DMS 273 (cell line): ENCODE data around the gene MAP3K5.
"Not testable (repeated sequence)": the region's sequence is repeated elsewhere in the genome, so short reads cannot be mapped to it uniquely, and the experiment has no call there.

ENCODE experiments used
- DNase-seq: peaks from one replicate; lab custom pipeline; 2025; ENCODE audit not compliant: unreplicated experiment; lab: John Stamatoyannopoulos, UW

Gene MAP3K5

DNA sequence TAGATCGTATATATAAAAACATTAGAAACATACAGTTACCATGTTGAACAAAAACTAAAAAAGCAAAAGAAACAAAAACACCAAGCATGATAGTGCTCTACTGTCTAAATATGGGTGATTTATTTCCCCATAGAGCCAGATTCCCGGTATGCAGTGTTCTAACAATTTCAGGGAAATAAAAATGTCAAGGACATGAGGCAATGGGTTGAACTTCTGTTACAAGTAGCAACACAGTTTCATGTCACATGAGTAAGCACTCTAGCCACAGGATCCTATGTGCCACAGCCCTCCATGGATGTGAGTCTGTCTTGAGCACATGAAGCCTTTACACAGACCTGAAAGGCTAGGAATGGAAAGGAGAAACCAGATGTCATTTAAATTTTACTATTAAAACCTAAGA lies 96.0 kb downstream of the MAP3K5 start:
- no peak for DNase-seq

DNA sequence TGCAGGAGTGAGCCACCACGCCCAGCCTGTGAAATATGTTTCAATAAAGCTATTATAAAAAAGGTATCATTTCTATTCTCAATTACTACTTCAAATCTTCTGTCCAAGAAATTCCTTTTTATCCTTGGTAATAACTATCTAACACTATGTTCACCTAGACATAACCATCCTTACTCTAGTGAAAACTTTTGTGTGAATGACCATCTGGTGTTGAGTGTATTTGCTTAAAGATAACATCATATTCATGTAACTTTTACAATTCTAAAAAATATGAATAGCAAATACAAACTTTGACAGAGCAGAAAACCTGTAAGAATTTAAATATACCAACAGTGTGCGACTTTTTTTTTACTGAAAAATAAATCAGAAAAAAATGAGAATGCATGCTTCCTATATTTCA lies 96.9 kb downstream of the MAP3K5 start:
- no peak for DNase-seq

DNA sequence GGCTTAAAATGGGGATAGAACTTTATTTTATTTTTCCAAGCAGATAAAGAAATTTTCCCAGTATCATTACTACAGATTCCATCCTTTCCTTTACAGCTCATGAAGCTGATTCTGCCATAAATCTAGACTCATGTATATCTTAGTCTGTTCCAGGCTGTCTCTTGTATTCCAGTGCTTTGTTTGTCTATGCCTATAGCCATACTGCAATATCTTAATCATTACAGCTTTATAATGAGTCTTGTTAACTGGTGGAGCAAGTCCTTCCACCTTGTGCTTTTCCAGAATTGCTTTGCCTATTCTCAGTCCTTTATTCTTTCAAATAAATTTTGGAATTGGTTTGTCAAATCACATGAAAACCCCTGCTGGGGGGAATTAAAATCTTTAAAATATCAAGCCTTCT lies 99.2 kb downstream of the MAP3K5 start:
- DNase-seq, result no peak

DNA sequence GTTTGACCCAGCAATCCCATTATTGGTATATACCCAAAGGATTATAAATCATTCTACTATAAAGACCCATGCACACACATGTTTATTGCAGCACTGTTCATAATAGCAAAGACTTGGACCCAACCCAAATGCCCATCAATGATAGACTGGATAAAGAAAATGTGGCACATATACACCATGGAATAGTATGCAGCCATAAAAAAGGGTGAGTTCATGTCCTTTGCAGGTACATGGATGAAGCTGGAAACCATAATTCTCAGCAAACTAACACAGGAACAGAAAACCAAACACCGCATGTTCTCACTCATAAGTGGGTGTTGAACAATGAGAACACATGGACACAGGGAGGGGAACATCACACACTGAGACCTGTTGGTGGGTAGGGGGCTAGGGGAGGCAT lies 104.4 kb downstream of the MAP3K5 start:
- DNase-seq, result not testable (repeated sequence)

DNA sequence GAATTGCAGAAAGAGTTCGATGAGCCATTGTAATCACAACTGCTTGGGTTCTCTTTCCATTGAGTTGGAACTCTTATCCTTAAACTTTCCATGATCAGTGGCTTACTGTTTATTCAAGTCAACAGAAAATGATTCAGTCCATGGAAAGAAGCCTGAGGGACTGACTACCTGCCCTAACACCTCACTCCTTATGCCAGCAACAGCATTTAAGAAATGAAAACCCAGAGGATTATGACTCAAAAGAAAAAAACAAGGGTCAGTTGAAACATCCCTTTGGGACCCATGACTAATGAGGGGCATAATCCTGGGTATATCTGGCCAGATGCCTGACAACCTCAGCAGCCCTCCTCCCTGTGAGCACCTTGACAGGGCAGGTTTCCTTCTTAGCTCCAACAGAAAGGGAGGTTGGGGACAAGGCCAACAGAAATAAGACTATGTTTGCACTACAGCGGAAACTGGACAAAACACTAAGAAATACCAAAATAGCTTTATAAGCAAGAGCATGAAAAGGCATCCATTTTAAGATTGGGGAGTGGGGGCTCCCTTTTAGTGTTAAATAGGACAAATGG lies 106.7 kb downstream of the MAP3K5 start:
- no peak for DNase-seq

DNA sequence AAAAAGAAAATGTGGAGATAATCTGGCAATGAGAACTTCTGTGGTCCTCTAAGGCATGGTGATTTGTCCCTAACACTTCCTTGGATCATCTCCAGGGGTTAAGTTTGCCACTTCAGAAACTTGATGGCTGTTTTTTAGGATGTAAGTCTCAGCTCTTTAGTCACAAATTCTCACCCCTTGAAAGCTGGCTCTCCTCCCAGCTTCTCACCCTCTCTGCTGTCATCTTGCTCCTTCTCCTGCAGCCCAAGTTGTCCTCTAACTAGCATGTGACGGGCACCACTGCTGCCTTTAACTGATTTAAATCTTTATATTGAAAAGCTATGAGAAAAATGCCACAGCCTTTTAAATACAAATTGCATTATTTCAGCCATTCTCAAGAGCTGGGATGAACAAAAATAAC lies 107.8 kb downstream of the MAP3K5 start:
- DNase-seq, result no peak

DNA sequence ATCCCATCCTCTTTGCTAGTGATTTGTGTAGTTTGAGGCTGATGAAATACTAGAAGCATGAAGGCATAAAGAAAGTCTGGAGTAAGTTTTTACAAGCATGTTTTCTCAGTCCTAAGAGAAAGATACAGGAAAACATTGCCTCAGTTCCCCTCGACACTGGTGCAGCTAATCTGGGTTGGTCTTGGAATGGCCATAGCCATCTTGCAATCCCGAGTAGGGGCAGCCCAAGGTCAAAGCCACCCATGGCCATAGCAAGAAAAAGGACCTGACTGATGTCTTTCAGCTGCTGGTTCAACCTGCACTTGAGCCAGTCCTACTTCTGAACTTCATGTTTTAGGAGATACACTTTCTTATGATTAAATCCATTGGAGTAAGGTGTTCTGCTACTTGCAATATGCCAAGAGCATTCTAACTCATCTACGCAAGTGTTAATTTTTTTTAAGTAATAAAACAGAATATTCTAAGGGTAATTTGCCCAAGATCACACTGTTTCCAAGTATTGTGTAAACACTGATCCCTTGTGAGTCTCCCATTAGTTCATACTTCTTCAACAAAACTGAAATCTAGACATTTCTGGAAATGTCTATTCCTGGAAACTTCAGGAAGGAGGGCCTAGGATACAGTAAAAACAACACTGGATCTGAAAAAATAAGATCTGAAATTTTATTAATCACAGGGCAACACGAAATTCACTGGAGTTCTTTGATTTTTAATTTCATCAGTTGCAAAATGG lies 108.9 kb downstream of the MAP3K5 start:
- no peak for DNase-seq

DNA sequence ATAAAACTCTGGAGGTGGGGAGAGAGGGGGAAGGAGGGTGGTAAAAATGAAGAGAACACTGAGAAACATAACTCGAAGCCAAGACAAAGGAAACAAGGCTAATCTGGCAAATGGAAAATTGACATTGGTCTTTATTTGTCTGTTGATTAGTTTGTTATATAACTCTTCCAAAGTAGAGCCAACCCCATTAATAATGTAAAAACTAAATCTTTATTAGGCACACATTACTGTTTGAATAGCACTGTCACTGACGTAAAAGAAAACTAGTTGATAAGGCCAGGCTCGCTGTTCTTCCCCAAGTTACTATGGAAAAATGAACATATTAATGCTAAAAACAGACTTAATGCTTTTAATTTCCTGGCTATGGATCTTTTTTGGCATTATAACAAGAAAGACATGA lies 110.0 kb downstream of the MAP3K5 start:
- no peak for DNase-seq

DNA sequence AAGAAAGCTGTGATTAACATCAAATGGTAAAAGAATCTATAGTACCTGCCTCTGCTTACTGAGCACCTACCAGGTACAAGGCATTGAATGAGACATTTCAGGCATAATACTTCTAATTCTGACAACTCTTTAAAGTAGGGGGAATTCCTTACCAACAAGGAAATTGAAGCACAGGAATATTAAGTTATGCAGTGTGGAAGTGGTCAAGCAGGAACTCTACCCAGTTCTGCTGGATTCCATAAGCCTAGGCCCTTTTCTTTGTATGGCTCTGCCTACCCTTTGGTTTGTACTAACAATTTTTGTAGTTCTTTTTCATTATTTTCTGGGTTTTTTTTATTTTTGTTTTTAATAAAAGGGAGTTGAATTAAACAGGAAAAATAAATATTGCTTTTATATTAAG lies 114.5 kb downstream of the MAP3K5 start:
- no peak for DNase-seq

DNA sequence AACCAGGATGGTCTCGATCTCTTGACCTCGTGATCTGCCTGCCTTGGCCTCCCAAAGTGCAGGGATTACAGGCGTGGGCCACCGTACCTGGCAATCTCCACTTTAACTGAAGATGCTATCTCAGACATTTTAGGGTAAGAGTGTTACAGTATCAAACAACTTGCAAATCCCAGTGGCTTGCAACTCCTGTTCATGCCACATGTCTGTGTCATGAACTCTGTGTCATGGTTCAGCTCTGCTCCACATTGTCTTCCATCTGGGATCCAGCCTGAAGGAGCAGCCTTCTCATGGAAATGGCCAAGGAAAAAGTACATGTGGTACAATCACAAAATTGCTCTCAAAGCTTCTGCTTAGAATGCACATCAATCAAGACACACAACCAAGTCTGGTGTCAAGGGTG lies 114.9 kb downstream of the MAP3K5 start:
- no peak for DNase-seq

DNA sequence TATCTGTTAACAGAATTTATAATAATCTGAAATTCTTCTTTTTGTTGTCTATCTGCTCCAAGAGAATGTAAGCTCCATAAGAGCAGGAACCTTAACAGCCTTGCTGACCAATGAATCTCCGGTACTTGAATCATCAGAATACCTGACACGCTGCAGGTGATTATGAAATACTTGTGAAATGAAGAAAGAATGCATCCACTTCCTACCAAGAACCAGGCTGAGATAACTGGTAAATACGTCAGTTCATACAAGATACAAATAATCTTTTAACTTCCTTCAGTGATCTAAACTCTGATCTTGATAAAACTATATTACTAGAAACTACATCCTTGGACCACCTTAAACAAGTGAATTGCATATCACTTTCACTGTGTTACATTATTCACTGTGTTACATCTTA lies 116.2 kb downstream of the MAP3K5 start:
- no peak for DNase-seq

DNA sequence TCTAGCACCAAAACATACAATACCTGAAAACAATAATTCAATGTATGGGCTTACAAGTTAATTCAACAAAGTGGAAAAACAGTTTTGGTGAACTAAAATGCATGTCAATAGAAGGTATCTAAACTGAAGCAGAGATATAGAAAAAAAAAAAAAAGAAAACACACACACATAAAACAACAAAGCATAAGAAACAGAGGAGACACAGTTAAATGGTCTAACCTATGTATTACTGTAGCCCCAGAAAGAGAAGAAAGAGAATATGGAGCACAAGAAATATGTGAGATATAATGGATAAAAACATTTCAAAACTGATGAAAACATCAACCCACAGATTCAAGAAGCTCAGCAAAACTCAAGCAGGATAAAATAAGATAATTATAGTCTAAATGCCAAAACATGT lies 118.7 kb downstream of the MAP3K5 start:
- DNase-seq, result no peak

DNA sequence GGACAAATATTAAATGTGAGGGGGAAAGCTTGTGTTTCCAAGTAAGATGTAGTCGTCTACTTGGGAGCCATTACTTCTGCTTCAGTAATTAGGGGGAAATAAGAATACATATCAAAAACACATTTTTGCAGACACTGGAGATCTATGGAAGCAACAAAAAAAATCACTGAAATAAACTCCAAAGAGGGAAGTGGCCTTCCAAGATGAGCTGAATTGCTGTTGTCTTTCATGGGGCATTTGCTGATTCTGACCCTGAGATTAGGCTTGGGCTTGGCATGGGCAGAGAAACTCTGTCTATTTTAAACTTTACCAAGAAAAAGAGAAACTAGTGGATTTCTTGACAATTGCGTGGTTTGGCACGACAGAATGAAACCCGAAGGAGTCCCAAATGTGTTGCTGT lies 120.1 kb downstream of the MAP3K5 start:
- DNase-seq, result no peak

DNA sequence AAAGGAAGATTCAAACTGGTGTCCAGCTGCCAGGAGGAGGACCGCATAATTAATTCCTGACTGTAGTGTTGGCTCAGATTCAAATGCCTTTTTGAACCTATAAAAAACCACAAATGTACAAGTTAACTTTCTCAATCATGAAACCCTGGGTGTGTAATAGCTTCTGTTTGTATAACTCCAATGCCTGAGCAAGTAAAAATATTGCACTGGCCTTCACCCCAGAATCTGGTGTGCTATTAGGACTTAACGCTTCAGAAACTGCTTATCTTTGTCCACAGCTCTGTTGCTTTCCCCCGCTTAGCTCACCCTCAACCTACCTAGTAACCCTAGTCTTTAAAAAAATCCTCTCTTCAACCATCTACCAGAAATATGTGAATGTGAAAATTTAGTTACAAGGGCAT lies 123.0 kb downstream of the MAP3K5 start:
- DNase-seq, result peak; percentile 71

DNA sequence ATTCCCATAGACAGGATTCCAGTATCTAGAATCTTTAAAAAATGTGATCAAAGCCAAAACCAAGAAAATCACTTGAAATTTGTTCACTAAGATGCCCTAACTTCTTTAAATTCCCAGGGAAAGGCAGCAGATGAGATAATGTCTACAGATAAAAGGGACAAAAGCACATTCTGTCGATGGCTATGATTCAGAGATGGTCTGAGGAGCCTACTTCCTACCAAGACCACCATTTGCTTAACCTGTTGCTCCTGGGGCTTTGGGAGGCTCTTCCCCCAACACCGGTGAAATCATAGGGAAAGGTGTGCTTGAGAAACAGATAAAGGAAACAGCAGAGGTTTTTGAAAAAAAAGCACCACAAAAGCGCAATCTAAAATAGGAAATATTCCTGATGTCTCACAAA lies 123.7 kb downstream of the MAP3K5 start:
- no peak for DNase-seq

DNA sequence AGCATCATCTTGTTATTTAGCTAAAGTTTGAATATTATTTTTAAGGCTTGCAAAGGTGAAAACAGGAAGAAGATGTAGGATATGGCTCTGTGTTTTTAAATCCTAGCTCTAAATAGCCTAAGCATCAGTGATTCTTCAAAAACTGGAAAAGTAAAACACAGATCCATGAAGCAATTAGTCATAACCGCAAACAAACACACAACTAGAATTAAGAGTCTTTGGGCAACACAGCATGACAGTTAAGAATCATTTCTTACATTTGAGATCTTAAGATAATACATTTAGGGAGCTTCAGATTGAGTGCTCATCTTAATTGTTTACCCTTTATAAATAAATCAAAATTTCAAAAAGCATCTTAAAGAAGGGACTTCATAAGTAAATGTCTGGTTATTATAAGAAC lies 126.2 kb downstream of the MAP3K5 start:
- no peak for DNase-seq

DNA sequence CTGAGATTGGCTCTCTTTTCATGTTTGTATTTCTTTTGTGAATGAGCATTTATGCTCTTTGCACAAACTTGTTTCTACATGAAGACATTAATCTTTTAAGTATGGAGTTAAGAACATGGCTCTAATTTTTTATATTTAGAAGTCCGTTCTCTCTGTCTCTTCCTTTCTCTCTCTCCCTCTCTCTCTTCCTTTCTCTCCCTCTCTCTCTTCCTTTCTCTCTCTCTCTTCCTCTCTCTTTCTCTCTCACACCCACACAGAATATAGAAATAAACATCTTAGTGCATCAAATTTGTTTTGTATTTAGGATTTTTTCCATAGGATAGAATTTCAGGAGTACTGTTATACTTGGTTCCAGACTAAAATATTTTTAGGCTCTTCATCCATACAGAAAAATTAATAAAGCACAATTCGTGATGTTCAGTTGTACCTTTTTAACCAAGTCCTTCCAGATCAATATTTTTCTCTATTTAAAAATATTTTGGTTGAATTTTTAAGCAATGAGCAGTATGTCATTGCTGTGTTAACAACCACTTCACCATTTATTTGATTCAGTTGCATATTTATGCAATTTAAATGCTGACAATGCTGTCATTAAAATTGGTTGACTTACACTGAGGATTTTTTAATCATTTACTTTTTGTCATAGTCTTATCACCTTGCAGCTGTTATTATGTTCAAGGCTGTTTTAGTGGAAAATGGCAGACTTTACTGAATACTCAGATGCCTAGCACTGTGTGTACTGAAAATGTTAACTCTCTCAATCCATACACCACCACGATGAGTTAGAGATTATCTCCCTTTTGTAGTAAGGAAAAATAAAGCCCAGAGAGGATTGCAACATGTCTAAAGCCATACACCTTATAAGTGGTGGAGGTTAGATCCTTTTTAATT lies 129.7 kb downstream of the MAP3K5 start:
- DNase-seq, result no peak

DNA sequence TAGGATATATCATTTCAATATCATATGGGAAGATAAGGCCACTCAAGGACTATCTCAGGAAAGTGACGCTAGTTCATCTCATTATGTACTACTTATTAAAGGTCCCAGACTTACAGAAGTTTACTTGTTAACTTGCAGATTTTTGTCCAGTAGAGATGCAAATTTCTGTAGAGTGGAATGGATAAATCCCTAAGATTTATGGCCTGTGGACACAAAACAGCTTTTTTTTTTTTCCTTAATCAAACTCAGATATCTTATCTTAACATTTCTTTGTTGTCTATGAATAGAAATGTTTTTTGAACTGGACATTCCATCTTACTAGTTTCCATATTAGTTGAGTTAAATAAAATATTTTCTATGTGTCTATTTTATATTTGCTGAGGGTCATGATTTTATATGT lies 131.6 kb downstream of the MAP3K5 start:
- DNase-seq, result no peak

DNA sequence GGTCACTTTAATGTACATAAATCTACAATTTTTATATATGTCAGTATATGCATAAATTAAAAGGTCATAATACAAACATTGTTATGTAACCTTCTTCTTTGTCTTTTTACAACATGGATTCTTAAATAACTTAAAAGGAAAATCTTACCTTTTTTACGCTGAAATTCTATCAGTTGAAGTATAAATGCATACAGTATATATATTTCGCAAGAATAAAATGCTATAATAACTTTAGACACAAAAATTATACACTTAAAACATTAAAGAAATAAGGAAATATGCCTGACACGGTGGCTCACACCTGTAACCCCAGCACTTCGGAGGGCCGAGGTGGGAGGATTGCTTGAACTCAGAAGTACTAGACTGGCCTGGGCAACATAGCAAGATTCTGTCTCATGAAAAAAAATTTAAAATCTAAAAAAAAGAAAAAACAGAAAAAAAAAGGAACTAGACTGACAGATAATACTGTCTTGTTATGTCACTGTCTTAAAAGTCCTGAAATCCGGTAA lies 132.2 kb downstream of the MAP3K5 start:
- no peak for DNase-seq

DNA sequence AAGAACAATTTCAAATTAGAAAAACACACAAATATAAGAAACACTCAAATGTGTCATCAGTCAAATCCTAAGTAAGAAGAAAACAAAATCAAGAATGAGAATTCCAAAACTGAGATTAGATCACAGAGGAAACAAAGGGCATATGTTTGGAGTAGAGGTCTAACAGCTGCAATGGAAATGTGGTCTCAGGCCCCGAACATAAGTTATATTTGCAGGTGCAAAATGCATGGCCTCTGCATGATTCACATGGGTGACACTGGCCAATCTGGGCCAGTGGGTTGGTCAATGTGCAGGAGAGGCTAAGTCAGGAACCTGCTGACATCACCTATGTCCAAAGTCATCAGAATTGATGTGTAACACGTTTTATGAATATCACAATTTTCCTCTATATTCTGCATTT lies 133.6 kb downstream of the MAP3K5 start:
- no peak for DNase-seq

DNA sequence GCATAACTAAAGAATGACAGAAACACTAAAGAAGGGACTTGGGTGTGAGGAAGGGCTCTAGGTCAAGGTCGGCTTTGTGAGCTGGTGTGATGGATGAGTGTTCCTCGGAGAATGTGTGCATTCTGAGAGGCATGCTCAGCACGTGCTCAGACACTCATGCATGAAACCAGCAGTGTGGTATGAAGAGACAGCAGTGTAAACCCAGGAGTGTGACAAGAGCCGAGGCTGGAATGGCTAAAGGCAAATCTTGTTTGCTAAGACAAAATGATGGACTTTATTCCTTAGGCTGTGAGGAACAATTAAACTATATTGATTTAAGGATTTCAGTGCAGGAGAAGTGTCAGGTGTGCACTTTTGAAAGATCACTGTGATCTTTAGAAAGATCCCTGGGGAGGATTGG lies 134.6 kb downstream of the MAP3K5 start:
- no peak for DNase-seq

DNA sequence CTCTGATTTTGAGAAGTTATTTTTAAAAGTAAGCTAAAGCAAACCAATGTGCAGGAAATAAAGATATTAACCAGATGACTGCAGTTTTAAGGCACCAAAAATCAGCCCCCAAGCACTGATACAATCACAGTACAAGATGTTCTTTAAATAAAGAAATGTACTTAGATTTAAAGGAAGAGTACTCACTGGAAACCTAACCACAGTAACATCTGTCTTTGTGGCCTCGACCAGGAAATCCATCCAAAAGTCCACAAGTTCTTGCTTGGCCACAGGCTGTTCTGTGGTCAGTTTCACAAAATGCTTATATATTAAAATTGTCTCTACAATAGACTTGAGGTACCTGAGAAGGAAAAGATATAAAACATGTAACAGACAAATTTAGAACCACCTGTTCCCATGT lies 136.2 kb downstream of the MAP3K5 start:
- DNase-seq, result no peak
